Ovary (tissue), 9 donors: ENCODE measurements around the gene SMIM7. TPM values are rescaled to one million over a fixed set of nuclear protein-coding genes. Genes with fewer than 3 reads are reported as not detected.
"Not testable (repeated sequence)": the region's sequence is repeated elsewhere in the genome, so short reads cannot be mapped to it uniquely, and the experiment has no call there.

Source experiments
- DNase-seq, 5 donors: peaks; one replicate each; pipeline ENCODE4 v3.0.0-alpha.2; 2019 to 2020
- H3K27ac ChIP-seq, 2 donors: fragments of 200-600 bp; one replicate each; pipeline versions ENCODE4 v1.5.1 to v1.8.0; 2019 to 2022
- H3K27me3 ChIP-seq: fragments of 200-600 bp; one replicate; pipeline ENCODE4 v1.8.0; 2022
- H3K36me3 ChIP-seq: fragments of 200-600 bp; sonication (generic); one replicate; pipeline ENCODE4 v1.5.1; 2019
- H3K4me1 ChIP-seq: one replicate; pipeline ENCODE4 v1.8.1; 2013; ENCODE audit warnings: mild to moderate bottlenecking, moderate library complexity; ENCODE audit not compliant: insufficient read depth
- H3K4me3 ChIP-seq: fragments of 200-600 bp; sonication (generic); one replicate; pipeline ENCODE4 v1.5.1; 2017
- H3K9me3 ChIP-seq, 2 donors: fragments of 200-600 bp in 1 of 2; sonication (generic) in 1 of 2; one replicate each; pipeline versions ENCODE4 v1.5.1 to v1.8.1; 2013 to 2019; ENCODE audit warnings: mild to moderate bottlenecking in 1 of 2, moderate library complexity in 1 of 2
- EP300 ChIP-seq: sonication (generic); formaldehyde crosslinking; IDR thresholded peaks from one replicate; pipeline ENCODE4 v1.6.1; 2017; ENCODE audit warnings: antibody characterized with exemption
- POLR2A ChIP-seq: fragments of 450-650 bp; IDR thresholded peaks from one replicate; pipeline ENCODE4 v1.6.1; 2017; ENCODE audit warnings: antibody characterized with exemption, mild to moderate bottlenecking, moderate library complexity
- WGBS, 3 donors: extraction: QIAGEN DNeasy Blood & Tissue Kit in 1 of 3; methylation state at CpG; one replicate each; pipeline versions ENCODE4 v1.1.5 to v1.1.7; 2013 to 2017; 5-methylcytosine and 5-hydroxymethylcytosine counted together
- intact Hi-C, 4 donors: fragments of 100-400 bp; cut with DNase I; formaldehyde crosslinking; loops; one replicate each; pipeline versions ENCODE4 v1.11.0 to v1.15.1; 2022 to 2023
- polyA plus RNA-seq, 2 donors: library from polyadenylated mRNA; stranded (reverse); fragments of 200-250 nt in 1 of 2; fragments of 350-450 nt in 1 of 2; fragmentation: Illumina TruSeq in 1 of 2; extraction: RNeasy Lipid Tissue Mini Kit (QIAGEN cat#74804) in 1 of 2; gene quantifications; one replicate each; pipeline ENCODE4 v1.2.3, GENCODE V29; 2013 to 2014
- total RNA-seq, 7 donors: library from RNA; depleted of rRNA in 2 of 7; stranded (reverse); fragments of >200 nt in 2 of 7; fragmentation: NEBNext Ultra II Directional in 3 of 7; extraction: Animal tissue kit (Norgen Biotek cat#: 25700) in 3 of 7; gene quantifications; one replicate each; pipeline versions ENCODE4 v1.1.0 to v1.2.4, GENCODE V29; 2016 to 2023
- TF ChIP-seq, protein P1 (sequence below), 3 donors: fragments of 450-650 bp in 2 of 3; fragments of 200-600 bp in 1 of 3; IDR thresholded peaks; one replicate each; pipeline versions ENCODE4 v1.5.1 to v1.8.0; 2016 to 2022; ENCODE audit warnings: antibody characterized with exemption in 3 of 3, mild to moderate bottlenecking in 1 of 3
- donor health status: DM: no; HTN: no; CAD: no; lungs with moderate emphysema.
- donor health status: DM: no; HTN: no; CAD: no.
- donor health status: Bipolar disorder and iron deficiency.
- donor health status: DM: yes; HTN: yes; CAD: no.
- donor health status: DM: no; HTN: no; CAD: no.
- donor health status: DM: yes; HTN: yes; CAD: no.

Gene SMIM7
- total and polyA plus RNA-seq, 9 donors, result 59.1 to 123 (median 72.6) TPM

DNA sequence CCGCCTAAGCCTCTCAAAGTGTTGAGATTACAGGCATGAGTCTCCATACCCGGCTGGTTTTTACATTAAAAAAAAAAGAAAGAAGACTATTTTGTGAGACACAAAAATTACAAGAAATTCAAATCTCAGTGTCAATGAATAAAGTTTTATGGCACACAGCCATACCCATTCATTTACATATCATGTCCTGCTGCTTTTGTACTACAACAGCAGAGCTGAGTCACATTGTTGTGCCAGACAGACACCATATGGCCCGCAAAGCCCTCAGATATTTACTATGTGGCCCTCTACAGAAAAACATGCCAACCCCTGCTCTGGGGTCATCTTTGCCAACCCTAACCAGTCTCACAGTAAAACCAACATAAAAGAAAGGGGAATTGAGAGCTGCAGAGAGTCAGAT is 5.3 kb downstream of the SMIM7 start:
- Histone ChIP-seq H3K4me3 (no peak overlapping the region), H3K4me1 (peaks cover 2% of the 10 kb centered on the region), H3K9me3 (no peaks in the 10 kb centered on the region), H3K27me3 (no peaks in the 10 kb centered on the region), H3K27ac (no peak overlapping the region), H3K36me3 (no peaks in the 10 kb centered on the region)
- 80 to 89% (median 82%) methylated on average over 3 of the region's 3 CpGs for WGBS, 3 donors
- intact Hi-C loops, result no loop called here
- TF ChIP-seq, protein P1, sequence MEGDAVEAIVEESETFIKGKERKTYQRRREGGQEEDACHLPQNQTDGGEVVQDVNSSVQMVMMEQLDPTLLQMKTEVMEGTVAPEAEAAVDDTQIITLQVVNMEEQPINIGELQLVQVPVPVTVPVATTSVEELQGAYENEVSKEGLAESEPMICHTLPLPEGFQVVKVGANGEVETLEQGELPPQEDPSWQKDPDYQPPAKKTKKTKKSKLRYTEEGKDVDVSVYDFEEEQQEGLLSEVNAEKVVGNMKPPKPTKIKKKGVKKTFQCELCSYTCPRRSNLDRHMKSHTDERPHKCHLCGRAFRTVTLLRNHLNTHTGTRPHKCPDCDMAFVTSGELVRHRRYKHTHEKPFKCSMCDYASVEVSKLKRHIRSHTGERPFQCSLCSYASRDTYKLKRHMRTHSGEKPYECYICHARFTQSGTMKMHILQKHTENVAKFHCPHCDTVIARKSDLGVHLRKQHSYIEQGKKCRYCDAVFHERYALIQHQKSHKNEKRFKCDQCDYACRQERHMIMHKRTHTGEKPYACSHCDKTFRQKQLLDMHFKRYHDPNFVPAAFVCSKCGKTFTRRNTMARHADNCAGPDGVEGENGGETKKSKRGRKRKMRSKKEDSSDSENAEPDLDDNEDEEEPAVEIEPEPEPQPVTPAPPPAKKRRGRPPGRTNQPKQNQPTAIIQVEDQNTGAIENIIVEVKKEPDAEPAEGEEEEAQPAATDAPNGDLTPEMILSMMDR (IDR thresholded peaks at IDR 0.05), result no peak
- no peak for TF ChIP-seq EP300
- TF ChIP-seq POLR2A, result no peak
- DNase-seq, result no peak

DNA sequence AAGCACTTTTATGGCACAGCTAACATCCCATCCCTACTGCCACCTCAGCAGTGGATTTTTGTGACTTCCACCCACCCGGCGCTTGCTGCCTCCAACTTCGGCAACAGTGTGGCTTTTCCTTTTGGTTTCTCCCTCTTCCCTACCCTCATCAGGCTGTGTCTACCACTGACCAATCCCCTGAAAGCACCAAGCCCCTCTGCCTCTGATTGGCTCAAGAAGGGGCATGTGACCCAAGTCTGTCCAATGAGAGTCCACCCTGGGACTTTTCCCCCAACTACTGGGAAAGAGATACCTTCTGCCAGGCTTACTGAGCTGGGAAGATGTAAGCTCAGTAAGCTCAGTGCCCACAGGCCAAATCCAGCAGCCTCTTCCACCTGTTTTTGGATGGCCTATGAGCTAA is 5.8 kb downstream of the SMIM7 start:
- no peak for DNase-seq
- Histone ChIP-seq H3K9me3 (no peaks in the 10 kb centered on the region), H3K27ac (no peak overlapping the region), H3K27me3 (no peaks in the 10 kb centered on the region), H3K4me1 (peaks cover 2% of the 10 kb centered on the region), H3K4me3 (no peak overlapping the region), H3K36me3 (no peaks in the 10 kb centered on the region)
- intact Hi-C loops, result no loop called here
- TF ChIP-seq, protein P1 (IDR thresholded peaks at IDR 0.05), result no peak
- TF ChIP-seq POLR2A, result no peak
- TF ChIP-seq EP300, result no peak
- 88 to 95% (median 95%) methylated on average over 3 of the region's 3 CpGs for WGBS, 3 donors

DNA sequence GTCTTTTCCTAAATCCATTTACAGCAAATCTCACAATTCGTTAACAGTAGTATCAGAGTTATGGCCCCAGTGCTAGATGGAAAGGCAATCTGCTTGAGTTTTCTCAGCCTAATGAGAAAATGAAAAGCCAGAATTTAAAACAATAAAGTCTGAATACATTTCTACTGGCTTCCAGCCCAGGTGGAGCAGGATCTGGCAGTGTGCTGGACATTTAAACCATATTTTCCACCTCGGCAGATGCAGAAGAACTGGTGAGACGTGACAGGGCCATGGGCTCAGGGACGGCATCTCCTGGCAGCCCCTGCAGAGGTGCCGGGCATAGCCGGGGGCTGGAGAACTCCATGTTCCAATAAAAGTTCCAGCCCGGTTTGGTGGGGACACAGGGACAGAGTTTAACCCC is 7.1 kb downstream of the SMIM7 start:
- TF ChIP-seq, protein P1 (IDR thresholded peaks at IDR 0.05), result no peak
- TF ChIP-seq POLR2A (no peak), EP300 (no peak)
- Histone ChIP-seq H3K27me3 (no peaks in the 10 kb centered on the region), H3K4me1 (no peaks in the 10 kb centered on the region), H3K36me3 (no peaks in the 10 kb centered on the region), H3K9me3 (no peaks in the 10 kb centered on the region), H3K4me3 (no peak overlapping the region), H3K27ac (no peak overlapping the region)
- no peak for DNase-seq
- 60 to 67% (median 61%) methylated on average over 7 of the region's 7 CpGs for WGBS, 3 donors
- intact Hi-C loops, result no loop called here

DNA sequence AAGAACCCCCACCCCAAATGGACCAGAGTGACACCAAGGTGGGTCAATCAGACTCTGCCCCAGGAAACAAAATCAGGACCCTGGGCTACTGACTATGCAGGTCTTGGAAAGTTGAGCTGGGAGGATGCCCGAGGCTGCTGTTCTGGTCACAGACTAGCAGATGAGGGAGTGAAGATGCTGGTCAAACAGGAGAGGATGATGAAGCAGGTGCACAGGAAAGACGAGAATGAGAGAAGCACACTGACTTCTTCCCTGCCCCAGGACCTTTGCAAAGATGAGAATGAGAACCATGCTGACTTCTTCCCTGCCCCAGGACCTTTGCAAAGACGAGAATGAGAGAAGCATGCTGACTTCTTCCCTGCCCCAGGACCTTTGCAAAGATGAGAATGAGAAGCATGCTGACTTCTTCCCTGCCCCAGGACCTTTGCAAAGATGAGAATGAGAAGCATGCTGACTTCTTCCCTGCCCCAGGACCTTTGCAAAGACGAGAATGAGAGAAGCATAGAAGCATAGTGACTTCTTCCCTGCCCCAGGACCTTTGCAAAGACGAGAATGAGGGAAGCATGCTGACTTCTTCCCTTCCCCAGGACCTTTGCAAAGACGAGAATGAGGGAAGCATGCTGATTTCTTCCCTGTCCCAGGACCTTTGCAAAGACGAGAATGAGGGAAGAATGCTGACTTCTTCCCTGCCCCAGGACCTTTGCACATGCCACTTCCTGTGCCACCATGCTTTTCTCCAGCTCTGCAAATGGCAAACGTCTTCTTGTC is 8.3 kb downstream of the SMIM7 start:
- H3K36me3 ChIP-seq, intact Hi-C loops, H3K9me3 ChIP-seq, H3K4me3 ChIP-seq, DNase-seq, H3K27me3 ChIP-seq, H3K27ac ChIP-seq, H3K4me1 ChIP-seq: not testable (repeated sequence)
- 82 to 92% (median 85%) methylated on average over 8 of the region's 8 CpGs for WGBS, 3 donors

DNA sequence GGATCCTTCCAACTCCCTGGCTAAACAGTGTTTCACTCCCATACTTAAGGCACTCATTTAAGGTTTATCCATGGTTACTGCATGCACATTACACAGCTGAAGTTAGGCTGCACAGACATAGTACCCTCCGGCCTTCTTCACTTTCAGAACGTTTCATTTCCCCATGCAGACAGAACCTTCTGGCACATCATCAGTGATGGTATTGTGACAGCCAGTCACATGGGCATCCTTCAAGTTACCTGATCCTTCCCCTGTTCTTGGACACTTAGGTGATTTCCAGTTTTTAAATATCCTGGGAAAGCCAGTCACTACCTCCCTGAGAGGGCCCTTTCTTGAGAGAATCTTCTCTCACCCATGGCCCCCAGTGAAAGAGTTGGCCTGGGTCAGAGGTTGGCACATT is 9.1 kb downstream of the SMIM7 start:
- intact Hi-C loops, result no loop called here
- 75 to 87% (median 77%) methylated on average over 2 of the region's 2 CpGs for WGBS, 3 donors
- Histone ChIP-seq H3K27me3 (no peaks in the 10 kb centered on the region), H3K4me3 (no peak overlapping the region), H3K27ac (no peak overlapping the region), H3K4me1 (no peaks in the 10 kb centered on the region), H3K36me3 (no peaks in the 10 kb centered on the region), H3K9me3 (no peaks in the 10 kb centered on the region)
- DNase-seq, result no peak
- TF ChIP-seq EP300 (no peak), POLR2A (no peak)
- TF ChIP-seq, protein P1 (IDR thresholded peaks at IDR 0.05), result no peak
